GM20000 (cell line): ENCODE data around the gene HOXD9.
A peak's percentile ranks its signal among the peaks of the same experiment; 100 is the strongest.

Experiments
- DNase-seq: peaks from one replicate; pipeline ENCODE4 v3.0.0; 2012; ENCODE audit warnings: low spot score
- CTCF ChIP-seq: IDR thresholded peaks from 2 replicates; pipeline ENCODE4 v1.5.1; 2012; ENCODE audit warnings: mild to moderate bottlenecking, control low read depth; ENCODE audit errors: extremely low read depth, missing control alignments

The HOXD9 gene

GRCh38 chr2:176082525-176082823 lies 40.0 kb upstream of the HOXD9 start:
- no peak for DNase-seq
- no peak for TF ChIP-seq CTCF

DNA sequence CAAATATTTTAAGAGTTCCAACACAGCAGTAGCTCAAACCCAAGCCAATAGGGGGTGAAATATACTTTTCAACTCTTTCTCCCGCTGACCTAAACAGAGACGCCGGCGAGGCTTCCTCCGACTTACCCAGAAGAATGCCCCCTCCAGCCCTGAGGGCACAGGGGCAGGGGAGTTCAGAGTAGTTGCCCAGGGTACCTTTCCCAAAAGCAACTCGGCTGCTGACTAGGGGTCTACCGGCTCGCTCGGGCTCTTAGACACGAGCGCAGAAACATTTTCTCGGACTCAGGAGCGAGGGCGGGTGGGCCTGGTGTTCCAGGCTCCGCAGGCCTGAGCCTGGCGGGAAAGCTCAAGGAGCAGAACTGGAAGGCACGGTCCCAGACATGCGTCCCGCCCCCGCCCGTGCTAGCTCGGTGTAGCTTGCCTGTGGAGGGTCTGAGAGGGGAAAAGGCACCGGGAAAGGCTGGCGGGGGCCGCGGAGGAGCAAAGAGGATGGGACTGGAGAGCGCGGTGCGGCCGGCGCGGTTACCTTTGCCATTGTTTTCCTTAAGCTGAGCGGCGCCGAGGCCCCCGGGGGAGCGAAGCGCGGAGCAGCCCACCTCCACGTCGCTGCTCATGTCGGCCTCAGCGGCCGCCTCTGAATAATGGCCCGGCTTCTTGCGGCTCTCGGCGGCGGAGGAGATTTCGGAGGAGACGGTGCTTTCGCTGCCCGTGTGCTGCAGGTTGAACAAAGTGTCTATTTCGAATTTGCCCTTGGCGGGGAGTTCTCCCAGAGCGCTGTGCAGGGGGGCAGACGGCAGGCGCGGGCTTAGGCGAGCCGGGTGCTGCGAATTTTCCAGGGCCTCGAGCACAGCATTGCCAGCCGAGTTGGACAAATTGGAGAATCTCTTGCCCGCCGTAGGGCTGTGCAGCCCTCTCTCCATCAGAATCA lies 39.4 kb upstream of the HOXD9 start:
- no peak for DNase-seq
- no peak for TF ChIP-seq CTCF

DNA sequence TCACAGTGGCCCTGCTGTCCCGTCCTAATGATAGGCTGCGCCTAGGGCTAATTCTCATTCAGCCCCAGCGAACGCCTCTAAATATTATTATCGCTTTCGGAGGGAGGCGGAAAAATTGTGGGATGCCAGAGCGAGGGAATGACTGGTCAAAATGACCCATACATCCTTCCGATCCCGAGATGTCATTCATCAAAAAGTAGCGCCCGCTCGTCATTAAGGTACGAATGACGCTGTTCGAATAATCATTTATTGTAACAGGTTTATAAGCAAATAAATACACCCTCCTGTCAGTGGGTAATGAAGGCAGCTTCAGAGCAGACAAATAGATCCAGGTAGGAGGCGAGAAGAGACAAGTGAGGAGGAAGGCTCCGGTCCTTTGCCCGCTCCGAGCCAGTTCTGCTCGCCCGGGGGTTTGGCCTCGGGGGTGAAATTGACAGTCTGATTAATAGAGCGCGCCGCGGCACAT lies 38.7 kb upstream of the HOXD9 start, which contains the start of gene EVX2:
Gene EVX2, minus strand, starts transcription at position 167 of the 466 bp plus-strand sequence. CDS start 186 bp downstream, outside the sequence.
- DNase-seq: no peak
- no peak for TF ChIP-seq CTCF

DNA sequence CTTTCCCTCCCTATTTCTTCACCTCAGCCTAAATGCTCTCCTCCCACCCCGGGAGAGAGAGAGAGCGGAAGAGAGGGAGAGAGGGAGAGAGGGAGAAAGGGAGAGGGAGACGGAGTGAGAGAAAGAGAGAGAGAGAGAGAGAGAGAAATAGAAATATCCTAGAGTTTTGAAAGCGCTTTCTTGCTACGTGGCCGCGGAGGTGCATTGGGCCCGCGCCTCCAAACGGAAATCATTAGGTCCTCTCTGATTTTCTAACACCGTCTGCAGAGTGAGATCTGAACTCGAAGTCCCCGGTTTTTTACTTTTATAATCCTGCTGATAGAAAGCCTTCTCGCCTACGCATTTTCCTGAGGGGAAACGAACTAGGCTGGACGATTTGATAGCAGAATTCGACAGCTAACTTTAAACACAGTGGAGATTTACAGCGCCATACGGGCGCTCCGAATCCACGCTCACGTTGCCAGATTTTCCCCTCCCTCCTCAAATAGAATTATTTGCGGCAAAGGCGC lies 37.9 kb upstream of the HOXD9 start:
- no peak for DNase-seq
- no peak for TF ChIP-seq CTCF

- no peak for DNase-seq
These were observed 37.3 kb upstream of the HOXD9 start for GRCh38 chr2:176085120-176085788.

GRCh38 chr2:176085861-176086771 lies 36.4 kb upstream of the HOXD9 start:
- peak; percentile 21 for TF ChIP-seq CTCF
- DNase-seq: no peak

More at GRCh38 chr2:176085120-176085788, 37.3 kb upstream of the HOXD9 start:
- no peak for TF ChIP-seq CTCF
